Activated T-cell treated with anti-CD3 and anti-CD28 coated beads for 1 hour (primary cell): ENCODE measurements around the gene SESN1.

Experiments
- DNase-seq: peaks from one replicate; pipeline ENCODE4 v3.0.0-alpha.2; 2020; ENCODE audit warnings: low read depth

SESN1 gene

DNA sequence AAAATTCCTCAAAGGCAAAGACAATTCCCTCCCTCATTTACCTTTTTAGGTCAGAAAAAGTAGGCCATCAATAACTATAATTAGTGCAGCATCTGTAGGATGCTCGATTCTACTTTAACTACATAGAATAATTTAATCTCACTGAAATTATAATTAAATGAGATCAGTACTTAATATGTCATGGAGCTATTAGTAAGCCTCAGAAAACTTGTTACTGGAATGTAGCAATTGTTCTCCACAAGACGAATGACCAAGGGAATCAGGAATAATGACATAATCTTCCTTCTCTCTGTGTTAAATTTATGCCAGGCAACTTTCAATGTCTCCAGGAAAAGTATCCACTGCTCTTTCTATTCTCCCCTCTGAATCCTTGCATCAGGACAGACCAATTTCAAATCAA is 34.1 kb downstream of the SESN1 start:
- no peak for DNase-seq

DNA sequence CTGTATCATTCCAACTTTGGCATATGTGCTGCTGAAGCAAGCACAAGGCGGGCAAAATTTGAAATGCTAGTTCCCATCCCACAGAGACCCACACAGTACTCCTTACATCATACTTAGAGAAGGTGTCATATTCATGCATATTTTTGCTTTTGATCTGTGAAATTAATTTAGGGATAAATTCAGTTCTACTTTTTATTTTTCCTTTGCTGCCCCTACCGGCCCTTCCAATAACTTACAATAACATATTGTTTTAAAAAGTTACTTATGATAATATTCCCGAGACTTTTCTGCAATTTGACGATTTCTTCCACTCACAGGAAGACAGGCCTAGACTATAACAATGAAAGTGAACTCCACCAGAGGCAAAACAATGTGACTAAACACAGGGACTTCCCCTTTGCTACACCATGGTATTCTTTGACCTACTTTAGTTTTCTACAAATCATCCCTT is 35.0 kb downstream of the SESN1 start:
- no peak for DNase-seq

DNA sequence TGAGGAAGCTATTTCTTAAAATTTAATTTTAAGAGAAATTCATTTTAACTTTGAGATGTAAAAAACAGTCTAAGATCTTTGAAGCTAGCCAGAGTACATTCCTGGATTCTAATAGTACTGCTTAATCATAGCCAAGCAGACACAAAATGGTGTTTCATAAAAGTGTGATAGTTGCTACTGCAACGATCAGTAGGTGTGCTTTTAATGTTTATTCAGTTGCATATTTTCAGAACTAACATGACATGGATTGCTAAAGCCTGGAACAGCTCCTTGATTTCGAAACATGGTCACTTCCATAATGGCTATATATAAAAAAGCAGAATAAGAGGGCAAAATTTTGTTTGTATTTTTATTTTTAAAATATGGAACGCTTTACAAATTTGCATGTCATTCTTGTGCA is 35.5 kb downstream of the SESN1 start:
- no peak for DNase-seq

DNA sequence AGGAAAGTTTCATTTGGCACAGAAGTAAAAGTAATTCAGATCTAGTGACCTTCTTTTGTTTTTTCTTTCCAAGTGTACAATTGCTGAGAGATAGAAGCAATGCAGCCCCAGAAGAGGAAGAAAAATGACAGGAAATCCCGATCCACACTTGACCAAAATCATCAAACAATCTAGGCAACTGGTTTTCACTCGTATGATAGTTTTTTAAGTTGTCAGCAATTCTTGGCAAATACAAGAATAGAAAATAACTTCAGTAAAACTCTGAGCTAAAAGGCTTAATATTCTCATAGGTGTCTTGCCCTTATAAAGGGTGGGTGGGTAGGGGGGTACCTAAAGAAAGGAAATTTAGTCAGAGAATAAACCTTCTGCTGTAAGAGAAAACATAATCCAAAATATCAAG is 36.0 kb downstream of the SESN1 start:
- no peak for DNase-seq

DNA sequence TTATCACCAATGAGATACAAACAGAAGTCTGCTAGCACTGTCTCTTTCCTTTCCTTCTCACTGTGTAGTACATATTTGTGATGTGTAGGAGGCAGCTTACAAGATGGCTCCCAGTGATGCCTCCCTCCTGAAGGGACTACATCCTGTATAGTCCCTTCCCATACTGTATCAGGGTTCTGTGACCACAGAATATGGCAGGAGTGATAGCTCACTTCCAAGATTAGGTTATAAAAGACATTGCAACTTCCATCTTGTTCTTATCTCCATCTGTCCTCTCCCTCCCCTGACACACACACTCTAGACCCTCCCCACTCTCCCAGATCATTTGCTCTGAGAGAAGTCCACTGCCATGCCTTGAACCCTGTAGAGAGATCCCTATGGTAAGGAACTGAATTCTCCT is 38.0 kb downstream of the SESN1 start:
- no peak for DNase-seq

DNA sequence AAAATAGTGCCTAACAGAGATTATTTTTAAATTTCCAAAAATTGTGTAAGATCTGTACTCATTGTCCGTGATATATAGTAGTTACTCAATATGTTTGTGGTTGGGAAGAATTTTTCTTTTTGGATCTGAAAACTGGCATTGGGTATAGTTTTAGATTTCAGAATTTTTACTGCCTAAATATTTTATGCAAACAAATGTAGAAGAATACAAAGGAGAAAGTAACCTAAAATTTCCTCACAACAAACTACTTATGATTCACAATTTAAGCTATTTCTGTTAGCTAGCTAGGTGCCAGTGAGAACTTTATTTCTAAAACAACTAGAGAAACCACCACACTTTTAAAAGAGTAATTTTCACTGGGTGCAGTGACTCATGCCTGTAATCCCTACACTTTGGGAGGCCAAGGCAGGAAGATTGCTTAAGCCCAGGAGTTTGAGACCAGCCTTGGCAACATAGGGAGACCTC is 38.8 kb downstream of the SESN1 start:
- no peak for DNase-seq

DNA sequence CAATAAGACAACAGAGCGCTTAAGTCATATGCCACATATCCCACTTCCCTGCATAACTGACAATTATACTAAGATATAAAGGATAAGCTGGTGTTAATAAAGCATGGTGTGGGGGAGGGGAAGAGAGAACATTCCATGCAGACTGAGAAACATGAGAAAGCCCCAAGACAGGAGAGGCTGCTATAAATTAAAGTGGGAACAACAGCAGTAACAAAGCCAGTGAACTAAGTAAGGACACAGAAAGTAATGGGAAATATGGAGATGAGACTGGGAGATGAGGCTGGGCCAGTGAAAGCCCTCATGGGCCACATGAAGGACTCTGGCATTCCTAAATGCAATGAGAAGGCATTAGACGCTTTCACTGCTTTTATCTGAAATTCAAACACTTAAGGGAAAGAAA is 41.3 kb downstream of the SESN1 start:
- no peak for DNase-seq

DNA sequence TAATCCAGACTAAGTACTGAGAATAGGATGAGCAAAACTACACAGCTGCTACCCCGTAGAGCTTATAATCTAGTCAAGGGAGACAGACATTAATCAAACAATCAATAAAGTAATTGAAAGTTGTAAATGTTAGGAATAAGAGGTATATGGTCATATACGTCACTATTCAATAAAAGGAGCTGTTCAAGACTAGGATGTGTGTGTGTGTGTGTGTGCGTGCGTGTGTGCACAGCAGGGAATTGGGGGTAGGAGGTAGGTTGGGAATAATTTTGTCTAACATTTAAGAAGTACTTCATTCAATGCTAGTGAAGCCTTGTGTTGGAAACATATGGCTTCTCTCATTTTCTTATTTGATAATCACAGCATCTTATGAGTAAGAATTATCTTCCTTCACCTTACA is 41.8 kb downstream of the SESN1 start:
- no peak for DNase-seq

DNA sequence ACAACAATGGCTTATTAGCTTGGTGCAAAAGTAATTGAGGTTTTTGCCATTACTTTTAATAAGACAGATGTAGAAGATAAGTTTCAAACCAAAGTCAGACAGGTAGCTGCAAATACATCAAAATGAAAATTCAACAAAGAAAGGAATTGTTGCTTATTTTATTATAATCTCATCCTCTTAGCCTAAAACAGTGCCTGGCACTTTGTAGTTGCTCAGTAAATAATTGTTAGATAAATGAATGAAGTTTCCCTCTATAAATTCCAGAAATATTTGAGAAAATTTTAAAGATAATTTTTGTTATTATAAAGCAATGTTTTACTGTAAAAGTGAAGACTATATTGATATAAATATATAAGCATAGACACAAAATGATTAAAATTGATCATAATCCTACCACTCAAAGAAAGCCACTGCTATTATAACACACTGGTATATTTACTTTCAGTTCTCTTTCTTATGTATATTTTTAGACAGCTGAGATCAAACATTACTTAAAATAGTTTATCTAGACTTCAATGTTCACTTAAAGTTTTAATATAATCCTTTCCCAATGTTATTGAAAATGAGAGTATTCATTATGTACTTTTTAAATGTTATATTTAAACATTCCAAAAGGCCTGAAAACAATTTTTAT is 42.5 kb downstream of the SESN1 start:
- no peak for DNase-seq

DNA sequence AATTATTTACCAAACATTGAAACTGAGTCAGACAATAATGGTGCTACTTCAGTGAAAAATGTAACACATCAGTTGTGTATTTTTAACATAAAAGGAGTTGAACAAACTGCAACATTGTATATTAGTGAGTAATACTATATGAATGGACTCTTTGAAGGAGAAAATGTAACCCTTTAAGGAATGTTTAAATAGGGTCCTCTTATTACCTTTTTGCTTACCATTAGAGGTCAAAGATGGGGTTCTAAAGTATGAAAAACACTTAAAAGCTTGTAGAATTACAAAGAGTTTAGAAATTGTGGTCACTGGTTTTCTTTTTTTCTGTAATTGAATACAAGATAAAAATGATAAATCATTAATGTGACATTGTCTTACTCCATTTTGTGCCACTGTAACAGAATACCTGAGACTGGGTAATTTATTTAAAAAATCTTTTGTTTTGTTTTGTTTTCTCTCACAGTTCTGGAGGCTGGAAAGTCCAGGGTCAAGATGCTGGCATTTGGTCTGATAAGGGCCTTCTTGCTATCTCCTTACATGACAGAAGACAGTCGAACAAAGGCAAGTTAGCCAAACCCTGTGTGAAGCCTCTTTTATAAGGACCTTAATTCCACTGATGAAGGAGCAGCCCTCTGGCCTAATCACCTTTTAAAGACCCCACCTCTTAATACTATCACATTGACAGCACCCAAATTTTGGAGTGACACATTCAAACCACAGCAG is 43.2 kb downstream of the SESN1 start:
- DNase-seq: no peak

DNA sequence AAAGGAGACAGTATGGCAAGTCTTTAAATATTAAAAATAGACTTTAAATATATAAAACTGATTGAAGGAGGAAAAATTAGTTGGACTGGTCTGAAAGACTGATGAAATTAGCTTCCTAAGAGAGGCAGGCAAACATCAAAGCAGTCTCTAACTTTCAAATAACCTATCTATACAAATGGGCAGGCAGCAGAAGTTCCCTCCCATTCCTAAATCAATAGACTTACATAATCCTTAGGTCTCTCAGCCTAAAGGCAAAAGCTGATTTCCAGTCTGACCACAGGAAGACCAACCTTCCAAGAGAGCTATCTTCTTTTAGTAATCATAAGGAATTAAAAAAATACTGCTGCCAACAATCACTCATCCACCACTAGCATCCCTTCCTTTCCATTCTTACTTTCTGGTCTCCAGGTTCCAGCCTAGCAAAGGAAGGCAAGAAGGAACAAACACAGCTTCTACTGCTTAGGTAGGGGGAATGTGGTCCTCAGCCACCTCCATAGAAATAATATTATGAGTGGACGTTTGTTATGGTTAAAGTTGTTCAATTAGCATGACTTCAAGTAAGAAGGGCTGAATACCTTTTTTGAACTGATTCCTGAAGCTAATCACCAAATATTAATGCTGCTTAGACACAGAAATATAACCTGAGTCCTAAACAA is 44.1 kb downstream of the SESN1 start:
- no peak for DNase-seq

DNA sequence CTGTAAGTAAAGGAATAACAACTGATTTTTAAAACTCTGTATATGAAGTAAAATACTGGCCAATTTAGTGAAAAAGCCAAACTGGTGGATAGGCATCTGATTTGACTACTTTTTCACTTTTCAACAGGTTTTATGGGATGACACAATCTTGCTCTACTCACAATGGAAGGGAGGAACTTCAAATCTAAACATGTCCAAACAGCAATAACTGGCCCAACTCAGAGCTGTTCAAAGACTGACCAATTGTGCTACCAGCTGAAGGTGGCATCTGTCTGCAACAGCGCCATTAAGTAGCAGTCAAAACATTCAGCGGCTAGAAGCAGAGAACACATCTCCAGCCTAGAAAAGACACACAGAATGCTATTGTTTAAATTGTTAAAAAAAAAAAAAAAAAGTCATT is 44.6 kb downstream of the SESN1 start:
- DNase-seq: no peak

DNA sequence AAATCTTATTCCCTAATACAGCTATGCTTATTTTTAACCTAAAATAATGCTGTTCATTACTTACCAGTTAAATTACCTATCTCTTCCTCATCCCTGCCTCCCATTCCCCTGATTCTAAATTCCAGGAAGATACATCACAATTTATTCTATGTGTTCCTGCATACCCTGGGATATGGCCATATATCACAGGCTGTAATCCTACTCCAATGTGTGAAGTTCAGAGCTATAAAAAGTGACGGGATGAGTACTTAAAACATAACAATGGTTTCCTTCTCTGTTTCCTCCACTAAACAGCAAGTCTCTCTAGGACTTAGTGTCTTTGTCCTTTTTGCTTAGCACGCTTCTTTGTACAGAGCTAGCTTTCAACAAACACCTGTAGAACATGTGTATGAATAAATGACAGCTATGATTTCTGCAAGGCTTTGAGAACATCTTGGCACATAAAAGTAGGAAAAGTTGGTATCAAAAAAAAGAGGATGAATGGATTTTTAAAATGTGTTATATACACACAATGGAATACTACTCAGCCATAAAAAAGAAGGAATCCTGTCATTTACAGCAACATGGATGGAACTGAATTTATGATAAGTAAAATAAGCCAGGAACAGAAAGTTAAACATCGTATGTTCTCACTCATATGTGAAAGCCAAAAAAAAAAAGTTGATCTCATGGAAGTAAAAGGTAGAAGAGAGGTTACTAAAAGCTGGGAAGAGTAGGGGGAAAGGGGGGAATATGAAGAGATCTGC is 45.8 kb downstream of the SESN1 start:
- DNase-seq: no peak

DNA sequence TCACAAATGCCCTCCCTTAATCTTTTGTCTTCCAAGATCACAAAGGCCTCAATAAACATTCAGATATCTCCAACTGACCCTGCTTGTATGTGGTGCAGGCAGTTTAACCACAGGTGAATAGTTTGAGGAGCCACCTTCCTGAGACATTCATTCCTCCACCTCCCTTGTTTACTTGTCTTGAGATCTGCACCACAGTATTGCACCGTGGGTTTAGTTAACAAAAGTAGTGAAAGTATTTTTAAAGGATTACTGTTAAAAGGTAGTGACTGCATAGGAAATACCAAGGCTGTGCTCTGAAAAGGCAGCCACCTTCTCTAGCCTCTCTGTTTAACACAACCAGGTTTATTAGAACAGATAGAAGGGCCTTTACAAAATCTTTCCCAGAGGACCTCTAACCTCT is 46.5 kb downstream of the SESN1 start:
- no peak for DNase-seq

DNA sequence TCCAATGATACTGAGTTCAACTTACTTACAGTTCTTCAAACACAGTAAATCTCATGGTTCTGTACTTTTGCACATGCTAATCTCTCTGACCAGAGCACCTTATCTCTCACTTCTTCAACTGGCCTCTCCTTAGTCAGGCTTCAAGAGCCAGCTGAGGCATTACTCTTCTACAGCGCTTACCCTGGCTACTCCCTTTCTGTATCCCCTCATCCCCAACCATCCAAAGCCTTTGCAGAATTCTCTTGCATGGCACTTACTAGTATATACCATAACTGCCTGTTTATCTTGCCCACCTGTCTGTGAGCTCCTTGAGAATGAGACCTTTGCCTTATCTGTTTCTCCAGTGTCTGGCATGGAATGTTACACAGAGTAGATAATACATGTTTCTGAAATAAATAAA is 49.2 kb downstream of the SESN1 start:
- no peak for DNase-seq

DNA sequence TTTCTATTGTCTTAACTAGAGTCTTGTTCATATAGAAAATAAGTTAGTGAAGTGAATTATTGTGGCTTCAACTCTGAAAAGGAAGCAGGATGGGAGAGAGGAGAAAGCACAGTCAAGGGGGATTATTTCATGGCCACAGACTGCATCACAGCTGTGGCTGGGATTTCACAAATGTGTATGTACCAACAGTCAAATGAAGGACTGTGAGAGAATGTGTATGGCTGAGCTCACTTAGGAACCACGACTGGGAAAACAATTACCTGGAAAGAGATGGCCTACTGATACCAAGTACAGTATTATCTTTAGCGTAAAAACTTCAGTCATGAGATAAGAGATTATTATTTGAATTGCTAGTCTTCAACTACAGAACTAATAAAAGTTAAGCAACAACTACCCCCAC is 54.9 kb downstream of the SESN1 start:
- no peak for DNase-seq

DNA sequence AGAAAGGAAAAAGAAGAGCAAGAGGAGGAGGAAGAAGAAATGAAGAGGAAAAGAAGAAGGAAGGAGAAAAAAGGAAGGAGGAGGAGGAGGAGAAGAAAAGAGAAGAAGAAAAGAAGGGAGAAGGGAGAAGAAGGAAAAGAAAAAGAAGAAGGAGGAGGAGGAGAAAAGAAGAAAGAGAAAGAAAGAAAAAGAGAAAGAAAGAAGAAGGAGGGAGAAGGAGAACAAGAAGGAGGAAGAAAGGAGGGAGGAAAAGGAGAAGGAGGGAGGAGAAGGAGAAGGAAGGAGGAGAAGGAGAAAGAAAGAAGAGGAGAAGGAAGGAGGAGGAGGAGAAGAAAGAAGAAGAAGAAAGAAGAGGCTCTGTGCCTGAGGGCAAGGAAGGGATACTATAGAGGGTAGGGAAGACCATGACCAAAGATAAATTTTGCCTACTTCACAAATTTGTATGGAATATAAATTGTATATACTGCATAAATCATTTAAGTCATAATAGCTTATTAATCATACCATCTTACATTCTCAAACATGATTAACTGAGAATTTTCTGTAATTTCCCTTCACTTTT is 55.7 kb downstream of the SESN1 start:
- DNase-seq: no peak

DNA sequence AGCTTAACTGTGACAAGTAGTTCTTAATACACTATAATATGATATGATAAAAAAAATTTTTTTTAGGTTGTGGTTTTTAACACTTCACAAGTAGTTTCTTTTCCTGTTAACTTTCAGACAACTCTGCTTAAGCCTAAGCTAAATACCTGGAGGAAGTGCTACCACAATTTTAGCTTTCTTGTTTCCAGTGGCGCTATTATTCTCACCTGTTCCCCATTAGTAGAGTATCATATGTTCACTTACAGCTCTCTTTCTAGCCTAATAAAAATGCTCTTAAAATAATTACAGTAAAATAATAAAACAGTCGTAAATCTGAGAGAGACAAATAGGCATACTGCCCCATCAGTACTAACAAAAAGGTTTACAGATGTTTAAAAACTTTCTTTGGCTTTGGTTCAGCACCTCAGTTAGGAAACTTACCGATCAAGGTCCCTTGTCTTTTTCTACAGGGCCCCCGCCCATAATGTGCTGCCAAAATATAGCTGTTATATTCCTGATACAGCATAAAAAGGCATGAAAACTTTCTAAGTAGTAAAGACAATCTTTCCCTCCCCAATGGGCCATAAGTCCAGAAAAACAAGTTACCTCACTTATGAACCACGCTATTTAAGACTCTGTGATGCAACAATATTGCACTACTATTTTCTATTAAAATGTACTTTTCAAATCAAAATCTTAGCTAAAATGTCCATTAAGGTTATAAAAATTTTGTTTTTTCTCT is 57.9 kb downstream of the SESN1 start:
- DNase-seq: no peak

DNA sequence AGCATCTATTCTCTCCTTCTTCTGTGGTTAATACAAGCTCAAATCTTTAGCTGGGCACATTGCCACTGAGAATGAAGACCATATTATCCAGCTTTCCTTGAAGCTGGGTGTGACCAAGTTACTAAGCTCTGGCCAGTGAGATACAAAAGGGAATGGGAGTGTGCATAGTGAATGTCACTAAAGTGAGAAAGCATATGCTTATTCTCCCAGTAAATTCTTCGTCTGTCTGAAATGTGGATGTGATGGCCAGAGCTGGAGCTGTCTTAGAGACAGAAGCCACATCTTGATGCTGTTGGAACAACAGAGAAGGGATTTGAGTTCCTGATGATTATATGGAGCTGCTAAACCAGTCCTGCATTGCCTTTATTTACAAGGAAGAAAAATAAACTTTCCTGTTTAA is 60.1 kb downstream of the SESN1 start:
- no peak for DNase-seq

DNA sequence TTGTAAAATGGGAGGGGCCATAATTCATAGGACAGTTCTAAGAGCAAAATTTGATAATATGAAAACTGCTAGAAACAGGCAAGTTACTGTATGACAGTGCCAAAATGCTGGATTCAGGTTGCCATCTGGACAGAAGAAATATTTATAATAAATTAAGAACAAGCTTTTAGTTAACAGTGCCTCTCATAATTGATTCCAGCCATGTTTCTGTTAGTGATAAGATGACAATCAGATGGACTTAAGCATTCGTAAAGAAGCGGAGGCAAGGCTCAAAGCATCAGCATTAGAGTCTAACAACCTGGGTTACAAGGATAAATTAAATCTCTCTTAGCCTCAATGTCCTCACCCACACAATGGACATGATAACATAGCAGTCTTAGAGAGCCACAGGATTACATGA is 61.0 kb downstream of the SESN1 start:
- no peak for DNase-seq

DNA sequence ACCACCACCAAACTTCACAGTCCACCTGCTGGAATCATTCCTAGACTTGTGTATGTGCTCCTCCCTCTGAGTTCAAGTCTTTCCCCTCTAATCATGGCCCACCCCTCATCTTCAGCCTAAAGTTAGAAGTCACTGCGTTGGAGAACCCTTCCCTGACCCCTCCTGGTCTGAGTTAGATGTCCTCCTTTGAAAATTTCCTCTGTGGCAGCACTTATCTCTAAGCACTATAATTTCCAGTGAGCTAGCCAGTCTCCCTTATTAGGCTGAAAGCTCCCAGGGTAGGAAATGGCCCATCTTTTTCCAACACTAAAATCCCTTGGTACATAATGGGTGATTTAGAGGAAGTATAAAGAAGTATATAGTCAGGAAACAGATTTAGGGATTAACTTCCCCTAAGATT is 63.2 kb downstream of the SESN1 start:
- no peak for DNase-seq

DNA sequence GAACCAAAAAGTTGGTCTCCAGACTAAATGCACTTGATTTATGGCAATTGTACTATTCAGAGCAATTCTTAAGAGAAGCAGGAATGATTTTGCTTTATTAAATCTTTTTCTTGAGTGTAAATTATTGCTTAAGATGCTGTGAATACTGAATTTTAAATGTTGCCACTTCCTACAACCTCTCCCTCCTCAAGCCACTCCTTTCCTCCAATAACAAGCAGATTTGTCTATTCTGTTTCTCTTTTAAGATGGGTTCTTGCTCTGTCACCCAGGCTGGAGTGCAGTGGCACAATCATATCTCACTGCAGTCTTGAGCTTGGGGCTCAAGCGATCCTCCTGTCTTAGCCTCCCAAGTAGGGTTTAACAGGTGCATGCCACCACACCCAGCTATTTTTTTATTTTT is 65.3 kb downstream of the SESN1 start:
- no peak for DNase-seq
